BLaER1 (cell line): ENCODE results near the gene COX7A1.
"Not testable (repeated sequence)": the region's sequence is repeated elsewhere in the genome, so short reads cannot be mapped to it uniquely, and the experiment has no call there.

Experiments used
- H3K27ac ChIP-seq: shearing (Covaris generic); formaldehyde crosslinking; 2 replicates; pipeline ENCODE4 v1.8.1; 2022
- H3K27me3 ChIP-seq: shearing (Covaris generic); formaldehyde crosslinking; 2 replicates; pipeline ENCODE4 v1.8.1; 2022
- H3K36me3 ChIP-seq: shearing (Covaris generic); formaldehyde crosslinking; 2 replicates; pipeline ENCODE4 v1.8.1; 2022
- H3K4me1 ChIP-seq: shearing (Covaris generic); formaldehyde crosslinking; 2 replicates; pipeline ENCODE4 v1.8.1; 2022
- H3K4me2 ChIP-seq: shearing (Covaris generic); formaldehyde crosslinking; 2 replicates; pipeline ENCODE4 v1.8.1; 2022
- H3K4me3 ChIP-seq: shearing (Covaris generic); formaldehyde crosslinking; 2 replicates; pipeline ENCODE4 v1.8.1; 2022
- H3K9ac ChIP-seq: shearing (Covaris generic); formaldehyde crosslinking; 2 replicates; pipeline ENCODE4 v1.8.1; 2022
- H3K9me3 ChIP-seq: shearing (Covaris generic); formaldehyde crosslinking; 2 replicates; pipeline ENCODE4 v1.8.1; 2022
- H4K20me1 ChIP-seq: shearing (Covaris generic); formaldehyde crosslinking; 2 replicates; pipeline ENCODE4 v1.8.1; 2022
- Cebpa-rat ChIP-seq: shearing (Covaris generic); IDR thresholded peaks from 2 replicates; pipeline ENCODE4 v1.8.1; 2022

The COX7A1 gene

DNA sequence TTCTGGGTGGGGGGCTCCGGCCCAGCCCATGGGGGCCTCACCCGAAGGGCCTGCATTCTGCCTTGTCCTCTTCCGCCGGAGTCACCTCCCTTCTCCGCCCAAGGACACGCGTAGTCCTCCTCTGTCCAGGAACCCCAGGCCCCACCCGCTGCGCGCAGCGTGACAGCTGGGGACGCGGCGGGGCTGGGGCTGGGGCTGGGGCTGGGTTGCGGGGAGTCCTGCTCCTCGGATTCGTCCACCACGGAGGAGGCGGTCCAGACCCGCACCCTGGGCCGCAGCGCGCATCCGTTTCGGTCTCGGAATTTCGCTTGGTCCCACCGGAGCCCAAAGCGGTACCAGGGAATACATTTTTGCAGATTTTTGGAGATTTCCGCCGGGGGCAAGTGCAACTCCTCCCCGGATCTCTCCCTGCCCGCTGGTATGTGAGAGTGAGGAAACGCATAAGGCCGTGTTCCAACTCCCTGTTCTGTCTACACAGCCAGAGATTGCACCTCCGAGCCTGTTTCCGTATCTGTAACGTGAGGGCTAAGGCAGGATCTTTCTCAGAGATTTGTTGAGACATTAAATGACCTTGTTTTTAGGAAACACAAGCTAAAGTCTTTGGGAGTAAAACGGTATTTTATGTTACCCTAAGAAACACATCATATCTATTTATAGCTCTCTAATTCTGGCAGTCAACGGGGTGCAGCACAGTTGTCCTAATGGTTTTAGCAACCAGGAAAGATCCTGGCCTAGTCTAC is at the start of gene COX7A1:
COX7A1 (minus strand) TSS at position 96 of the 740 bp plus-strand sequence; CDS start at position 56, 40 bp downstream.
- no peak within 1 kb of the TSS for H3K9ac ChIP-seq
- no peaks in the 10 kb centered on the region for H3K27me3 ChIP-seq
- no peaks in the 10 kb centered on the region for H3K4me1 ChIP-seq
- H4K20me1 ChIP-seq = peaks cover 13% of the 10 kb centered on the region; the same call in 1 of the 2 replicates
- peaks cover 61% of the 10 kb centered on the region for H3K36me3 ChIP-seq
- no peak within 1 kb of the TSS for H3K27ac ChIP-seq
- no peaks in the 10 kb centered on the region for H3K9me3 ChIP-seq
- TF ChIP-seq Cebpa-rat = no peak
- no peak within 1 kb of the TSS for H3K4me3 ChIP-seq
- H3K4me2 ChIP-seq = no peak within 1 kb of the TSS

DNA sequence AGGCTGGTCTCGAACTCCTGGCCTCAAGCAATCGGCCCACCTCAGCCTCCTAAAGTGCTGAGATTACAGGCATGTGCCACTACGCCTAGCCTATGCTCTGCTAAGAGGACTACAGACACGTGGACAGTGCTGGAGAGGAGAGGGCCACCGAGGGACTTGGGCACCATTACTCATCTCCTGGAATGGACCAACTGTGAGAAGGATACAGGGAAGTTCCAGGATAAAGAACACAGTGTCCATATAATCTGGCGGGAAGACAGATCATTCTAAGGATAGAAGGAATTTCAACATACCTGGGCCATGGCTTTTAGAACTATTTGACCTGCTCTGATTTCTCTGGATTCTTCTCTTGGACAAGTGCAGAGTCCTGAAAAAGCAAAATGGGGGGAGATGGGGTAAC is 49.4 kb upstream of the COX7A1 start:
- Histone ChIP-seq H3K4me3 (no peak overlapping the region), H3K9ac (no peak overlapping the region), H3K36me3 (no peaks in the 10 kb centered on the region), H3K27me3 (no peaks in the 10 kb centered on the region), H3K9me3 (no peaks in the 10 kb centered on the region), H4K20me1 (no peaks in the 10 kb centered on the region), H3K27ac (no peak overlapping the region), H3K4me2 (no peak overlapping the region), H3K4me1 (peaks cover 2% of the 10 kb centered on the region)
- no peak for TF ChIP-seq Cebpa-rat

- Histone ChIP-seq H3K27ac (no peak overlapping the region), H3K27me3 (no peaks in the 10 kb centered on the region), H4K20me1 (no peaks in the 10 kb centered on the region), H3K4me3 (no peak overlapping the region), H3K4me1 (peaks cover 10% of the 10 kb centered on the region), H3K9ac (no peak overlapping the region), H3K36me3 (peaks cover 17% of the 10 kb centered on the region), H3K9me3 (no peaks in the 10 kb centered on the region), H3K4me2 (no peak overlapping the region)
- TF ChIP-seq Cebpa-rat = no peak
These were observed 45.9 kb upstream of the COX7A1 start for GRCh38 chr19:36198119-36198518.

GRCh38 chr19:36196249-36196648 is 44.0 kb upstream of the COX7A1 start:
- H3K9ac ChIP-seq = no peak overlapping the region
- peaks cover 17% of the 10 kb centered on the region for H3K36me3 ChIP-seq
- no peak overlapping the region for H3K4me3 ChIP-seq
- H4K20me1 ChIP-seq = no peaks in the 10 kb centered on the region
- no peaks in the 10 kb centered on the region for H3K9me3 ChIP-seq
- H3K4me2 ChIP-seq = peak overlapping the region; percentile 37
- H3K4me1 ChIP-seq = peaks cover 10% of the 10 kb centered on the region
- H3K27me3 ChIP-seq = no peaks in the 10 kb centered on the region
- TF ChIP-seq Cebpa-rat = no peak
- H3K27ac ChIP-seq = 0 out of 2 replicates have a peak overlapping the region, but pooled peaks have one; percentile 30

DNA sequence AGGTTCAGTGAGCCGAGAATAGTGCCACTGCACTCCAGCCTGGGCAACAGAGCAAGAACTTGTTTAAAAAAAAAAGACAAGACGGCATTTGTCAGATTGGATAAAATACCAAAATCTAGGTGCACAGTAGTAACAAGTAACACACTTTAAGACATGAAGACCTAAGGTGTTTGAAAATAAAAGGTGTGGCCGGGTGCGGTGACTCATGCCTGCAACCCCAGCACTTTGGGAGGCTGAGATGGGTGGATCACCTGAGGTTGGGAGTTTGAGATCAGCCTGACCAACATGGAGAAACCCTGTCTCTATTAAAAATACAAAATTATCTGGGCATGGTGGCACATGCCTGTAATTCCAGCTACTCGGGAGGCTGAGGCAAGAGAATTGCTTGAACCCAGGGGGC is 34.5 kb upstream of the COX7A1 start:
- not testable (repeated sequence) for H3K4me2 ChIP-seq, H3K9me3 ChIP-seq

GRCh38 chr19:36183245-36183628 is 31.0 kb upstream of the COX7A1 start:
- Histone ChIP-seq H3K36me3 (peaks cover 13% of the 10 kb centered on the region), H3K4me2 (no peak overlapping the region), H3K4me3 (no peak overlapping the region), H3K27me3 (no peaks in the 10 kb centered on the region), H3K9me3 (no peaks in the 10 kb centered on the region), H3K4me1 (no peaks in the 10 kb centered on the region), H3K9ac (no peak overlapping the region), H4K20me1 (no peaks in the 10 kb centered on the region), H3K27ac (no peak overlapping the region)
- TF ChIP-seq Cebpa-rat = no peak

More for the DNA sequence above, 34.5 kb upstream of the COX7A1 start:
- not testable (repeated sequence) for H3K27ac ChIP-seq, H3K9ac ChIP-seq, H3K4me3 ChIP-seq, H3K4me1 ChIP-seq, H4K20me1 ChIP-seq, H3K27me3 ChIP-seq
- peaks cover 13% of the 10 kb centered on the region for H3K36me3 ChIP-seq

- Histone ChIP-seq H3K4me1 (no peaks in the 10 kb centered on the region), H3K27me3 (no peaks in the 10 kb centered on the region), H3K27ac (no peak overlapping the region), H3K9ac (no peak overlapping the region), H3K36me3 (peaks cover 13% of the 10 kb centered on the region), H3K9me3 (no peaks in the 10 kb centered on the region), H3K4me3 (no peak overlapping the region), H4K20me1 (no peaks in the 10 kb centered on the region), H3K4me2 (no peak overlapping the region)
- no peak for TF ChIP-seq Cebpa-rat
These were observed 30.5 kb upstream of the COX7A1 start for GRCh38 chr19:36182612-36183244.

- H3K27me3 ChIP-seq, H3K4me2 ChIP-seq, H3K9ac ChIP-seq, H3K9me3 ChIP-seq, H3K4me3 ChIP-seq, H3K4me1 ChIP-seq, H4K20me1 ChIP-seq, H3K27ac ChIP-seq: not testable (repeated sequence)
- H3K36me3 ChIP-seq = peaks cover 13% of the 10 kb centered on the region
These were observed 26.8 kb upstream of the COX7A1 start for GRCh38 chr19:36179077-36179476.

DNA sequence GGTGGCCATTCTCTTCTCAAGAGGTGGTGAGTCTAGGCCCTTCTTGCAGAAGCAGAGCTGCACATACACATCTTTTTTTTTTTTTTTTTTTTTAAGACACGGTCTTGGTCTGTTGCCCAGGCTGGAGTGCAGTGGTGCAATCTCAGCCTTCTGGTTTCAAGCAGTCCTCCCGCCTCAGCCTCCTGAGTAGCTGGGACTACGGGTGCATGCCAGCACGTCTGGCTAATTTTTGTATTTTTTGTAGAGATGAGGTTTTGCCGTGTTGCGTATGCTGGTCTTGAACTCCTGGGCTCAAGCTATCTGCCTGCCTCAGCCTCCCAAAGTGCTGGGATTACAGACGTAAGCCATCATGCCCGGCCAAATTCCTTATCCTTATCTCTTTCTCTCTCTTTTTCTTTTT is 21.6 kb upstream of the COX7A1 start:
- H4K20me1 ChIP-seq, H3K9ac ChIP-seq, H3K4me1 ChIP-seq, H3K4me2 ChIP-seq, H3K27ac ChIP-seq, H3K9me3 ChIP-seq, H3K36me3 ChIP-seq, H3K4me3 ChIP-seq, H3K27me3 ChIP-seq: not testable (repeated sequence)

GRCh38 chr19:36172852-36173251 is 20.6 kb upstream of the COX7A1 start:
- Histone ChIP-seq H3K9ac (no peak overlapping the region), H4K20me1 (no peaks in the 10 kb centered on the region), H3K27ac (no peak overlapping the region), H3K36me3 (no peaks in the 10 kb centered on the region), H3K27me3 (no peaks in the 10 kb centered on the region), H3K4me3 (no peak overlapping the region), H3K4me1 (peaks cover 9% of the 10 kb centered on the region), H3K9me3 (no peaks in the 10 kb centered on the region), H3K4me2 (no peak overlapping the region)
- no peak for TF ChIP-seq Cebpa-rat
